ENCODE data around the gene THBS3.

The THBS3 gene

DNA sequence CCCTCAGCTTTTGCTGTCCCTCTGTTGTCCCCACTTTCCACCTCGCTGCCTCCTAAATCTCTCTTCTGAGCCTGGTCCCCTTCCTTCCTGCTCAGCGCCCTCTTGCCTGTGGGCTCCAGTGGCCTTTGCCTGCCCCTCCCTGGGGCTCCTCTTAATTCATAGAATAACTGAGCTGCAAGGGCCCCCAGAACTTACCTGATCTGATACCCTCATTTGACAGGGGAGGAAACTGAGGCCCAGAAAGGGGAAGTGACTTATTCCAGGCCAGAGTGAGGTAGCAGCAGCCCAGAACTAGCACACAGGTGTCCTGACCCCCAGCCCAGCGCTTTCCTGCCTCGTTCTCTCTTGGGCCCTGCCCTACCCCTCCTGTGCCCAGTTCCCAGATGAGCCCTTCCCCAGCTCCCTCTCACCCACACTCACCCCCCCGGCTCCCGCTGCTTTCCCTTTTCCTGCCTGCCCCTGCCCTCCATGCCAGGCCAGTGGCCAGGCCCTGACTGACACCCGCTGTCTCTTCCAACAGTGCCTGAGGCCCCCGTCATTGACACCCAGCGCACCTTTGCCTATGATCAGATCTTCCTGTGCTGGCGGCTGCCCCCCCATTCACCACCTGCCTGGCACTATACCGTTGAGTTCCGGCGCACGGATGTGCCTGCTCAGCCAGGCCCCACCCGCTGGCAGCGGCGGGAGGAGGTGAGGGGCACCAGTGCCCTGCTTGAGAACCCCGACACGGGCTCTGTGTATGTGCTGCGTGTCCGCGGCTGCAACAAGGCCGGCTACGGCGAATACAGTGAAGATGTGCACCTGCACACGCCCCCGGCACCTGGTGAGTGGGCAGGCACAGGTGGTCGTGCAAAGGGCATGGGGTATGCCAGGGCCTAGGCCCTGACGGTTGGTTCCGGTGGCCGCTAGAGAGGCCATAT is 28.3 kb downstream of the THBS3 start:
- H3K27me3 ChIP-seq (ENCODE audit: control insufficient read depth, insufficient read depth, low read length, poor library complexity, severe bottlenecking) = no peaks in the 10 kb centered on the region
- WGBS, 2 experiments = 96 to 97% methylated on average over 31 of the region's 31 CpGs
- H3K4me3 ChIP-seq (ENCODE audit: insufficient read depth, low read depth, low read length) = no peak overlapping the region
- H3K27ac ChIP-seq (ENCODE audit: insufficient read depth, low read depth, low read length, poor library complexity, severe bottlenecking) = no peak overlapping the region
- no peaks in the 10 kb centered on the region for H3K9me3 ChIP-seq (ENCODE audit: control insufficient read depth, low read length)
- peaks cover 22% of the 10 kb centered on the region for H3K36me3 ChIP-seq (ENCODE audit: control insufficient read depth, insufficient read depth, low read length)
- peaks cover 5% of the 10 kb centered on the region for H3K4me1 ChIP-seq (ENCODE audit: control insufficient read depth, insufficient read depth, low read length)

DNA sequence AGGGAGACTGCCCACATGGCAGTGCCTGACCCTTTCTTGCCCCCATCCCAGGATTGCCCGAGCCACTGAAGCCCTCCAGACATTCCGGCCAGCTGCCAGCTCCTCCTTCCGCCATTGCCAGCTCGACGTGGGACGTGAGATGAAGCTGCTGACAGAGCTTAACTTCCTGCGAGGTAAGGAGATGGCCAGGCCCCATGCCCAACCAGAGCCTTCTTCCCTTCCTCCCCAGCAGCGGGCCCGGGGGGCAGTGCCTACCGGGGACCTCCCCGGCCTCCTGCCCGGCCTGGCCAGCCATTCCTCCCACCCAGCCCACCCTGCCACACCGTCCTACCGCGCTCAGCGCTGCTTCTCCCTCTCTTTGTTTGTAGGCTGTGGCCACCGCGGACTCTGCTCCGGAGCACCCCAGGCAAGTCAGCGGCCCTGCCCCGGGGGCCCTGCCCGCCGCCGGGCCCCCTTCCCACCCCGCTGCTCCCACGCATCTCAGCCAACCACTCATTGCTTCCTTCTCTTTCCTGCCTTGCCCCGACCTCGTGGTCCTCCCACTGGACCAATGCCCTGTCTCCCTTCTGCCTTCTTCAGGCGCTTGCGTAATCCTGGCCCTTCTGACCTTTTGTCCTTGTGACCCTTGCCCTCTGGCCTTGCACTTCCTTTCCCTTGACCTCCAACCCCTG is 29.1 kb downstream of the THBS3 start:
- H3K27ac ChIP-seq (ENCODE audit: insufficient read depth, low read depth, low read length, poor library complexity, severe bottlenecking) = no peak overlapping the region
- peaks cover 5% of the 10 kb centered on the region for H3K4me1 ChIP-seq (ENCODE audit: control insufficient read depth, insufficient read depth, low read length)
- no peak overlapping the region for H3K4me3 ChIP-seq (ENCODE audit: insufficient read depth, low read depth, low read length)
- no peaks in the 10 kb centered on the region for H3K27me3 ChIP-seq (ENCODE audit: control insufficient read depth, insufficient read depth, low read length, poor library complexity, severe bottlenecking)
- H3K9me3 ChIP-seq (ENCODE audit: control insufficient read depth, low read length) = no peaks in the 10 kb centered on the region
- 95 to 96% methylated on average over 30 of the region's 30 CpGs for WGBS, 2 experiments
- peaks cover 22% of the 10 kb centered on the region for H3K36me3 ChIP-seq (ENCODE audit: control insufficient read depth, insufficient read depth, low read length)

DNA sequence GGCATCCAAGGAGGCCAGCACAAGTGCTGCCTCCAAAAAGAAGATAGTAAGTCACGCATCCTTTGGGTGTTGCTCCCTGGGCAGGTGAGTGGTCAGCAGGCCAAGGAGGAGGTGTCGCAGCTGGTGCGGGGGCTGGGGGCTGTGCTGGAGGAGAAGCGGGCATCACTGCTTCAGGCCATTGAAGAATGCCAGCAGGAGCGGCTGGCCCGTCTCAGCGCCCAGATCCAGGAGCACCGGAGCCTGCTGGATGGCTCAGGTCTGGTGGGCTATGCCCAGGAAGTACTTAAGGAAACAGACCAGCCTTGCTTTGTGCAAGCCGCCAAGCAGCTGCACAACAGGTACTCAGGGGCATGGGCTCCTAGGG is 29.8 kb downstream of the THBS3 start:
- Histone ChIP-seq H3K9me3 (ENCODE audit: control insufficient read depth, low read length) (no peaks in the 10 kb centered on the region), H3K27ac (ENCODE audit: insufficient read depth, low read depth, low read length, poor library complexity, severe bottlenecking) (no peak overlapping the region), H3K36me3 (ENCODE audit: control insufficient read depth, insufficient read depth, low read length) (peaks cover 22% of the 10 kb centered on the region), H3K4me3 (ENCODE audit: insufficient read depth, low read depth, low read length) (no peak overlapping the region), H3K27me3 (ENCODE audit: control insufficient read depth, insufficient read depth, low read length, poor library complexity, severe bottlenecking) (no peaks in the 10 kb centered on the region), H3K4me1 (ENCODE audit: control insufficient read depth, insufficient read depth, low read length) (peaks cover 5% of the 10 kb centered on the region)
- WGBS, 2 experiments = 90% methylated on average over 9 of the region's 9 CpGs

DNA sequence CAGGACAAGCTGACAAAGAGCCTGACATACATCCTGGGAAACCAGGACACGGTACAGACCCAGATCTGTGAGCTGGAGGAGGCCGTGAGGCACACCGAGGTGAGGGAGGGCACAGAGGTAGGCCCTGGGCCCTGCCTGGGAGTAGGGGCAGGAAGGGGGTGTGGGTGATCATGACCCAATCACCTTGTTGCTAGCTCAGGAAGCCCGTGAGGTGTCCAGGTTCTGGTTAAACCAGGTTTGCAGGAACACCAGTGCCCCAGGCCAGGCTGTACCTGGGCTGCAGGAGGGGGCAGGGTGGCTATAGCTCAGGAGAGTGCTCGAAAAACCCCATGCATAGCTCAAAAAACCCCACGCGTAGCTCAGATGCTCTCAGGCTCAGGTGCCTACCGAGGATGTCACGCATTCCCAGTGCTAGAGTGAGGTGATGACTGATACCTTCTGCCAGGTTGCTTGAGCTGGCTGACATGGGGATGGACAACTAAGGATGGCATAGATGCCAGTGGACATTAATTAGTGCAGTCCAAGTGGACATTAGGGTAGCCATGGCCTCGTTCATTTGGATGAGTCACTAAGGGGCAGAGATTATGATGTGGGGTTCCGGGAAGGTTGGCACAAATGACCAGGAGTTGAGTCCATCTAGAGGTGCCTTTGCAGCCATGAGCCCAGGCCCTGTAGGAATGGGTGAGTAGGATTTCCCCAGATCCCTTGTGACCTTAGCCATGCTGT is 30.3 kb downstream of the THBS3 start:
- H3K4me3 ChIP-seq (ENCODE audit: insufficient read depth, low read depth, low read length) = no peak overlapping the region
- H3K27ac ChIP-seq (ENCODE audit: insufficient read depth, low read depth, low read length, poor library complexity, severe bottlenecking) = no peak overlapping the region
- no peaks in the 10 kb centered on the region for H3K27me3 ChIP-seq (ENCODE audit: control insufficient read depth, insufficient read depth, low read length, poor library complexity, severe bottlenecking)
- H3K9me3 ChIP-seq (ENCODE audit: control insufficient read depth, low read length) = no peaks in the 10 kb centered on the region
- WGBS, 2 experiments = 89 to 94% methylated on average over 11 of the region's 11 CpGs
- H3K4me1 ChIP-seq (ENCODE audit: control insufficient read depth, insufficient read depth, low read length) = peaks cover 5% of the 10 kb centered on the region
- peaks cover 22% of the 10 kb centered on the region for H3K36me3 ChIP-seq (ENCODE audit: control insufficient read depth, insufficient read depth, low read length)

DNA sequence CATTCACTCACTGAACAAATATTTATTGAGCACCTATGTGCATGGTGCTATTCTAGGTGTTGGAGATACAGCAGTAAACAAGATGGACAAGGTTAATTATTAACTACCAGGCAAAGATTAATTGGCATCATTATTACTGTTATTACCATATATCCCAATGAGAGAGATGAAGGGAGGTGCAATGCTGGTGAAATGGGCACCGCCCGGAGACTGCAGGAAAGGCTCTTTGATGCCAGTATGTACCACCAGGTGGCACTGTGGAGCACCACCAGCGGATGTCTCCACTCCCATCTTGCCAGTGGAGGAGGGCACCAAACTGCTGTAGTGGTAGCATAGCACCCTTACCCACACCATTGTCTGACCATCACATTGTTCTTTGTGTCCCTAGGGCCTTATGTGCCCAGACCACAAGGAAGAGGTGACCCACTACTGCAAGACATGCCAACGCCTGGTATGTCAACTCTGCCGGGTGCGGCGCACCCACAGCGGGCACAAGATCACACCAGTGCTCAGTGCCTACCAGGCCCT is 31.1 kb downstream of the THBS3 start:
- no peak overlapping the region for H3K27ac ChIP-seq (ENCODE audit: insufficient read depth, low read depth, low read length, poor library complexity, severe bottlenecking)
- no peaks in the 10 kb centered on the region for H3K27me3 ChIP-seq (ENCODE audit: control insufficient read depth, insufficient read depth, low read length, poor library complexity, severe bottlenecking)
- H3K36me3 ChIP-seq (ENCODE audit: control insufficient read depth, insufficient read depth, low read length) = peaks cover 22% of the 10 kb centered on the region
- 71 to 75% methylated on average over 8 of the region's 8 CpGs for WGBS, 2 experiments
- peaks cover 10% of the 10 kb centered on the region for H3K4me1 ChIP-seq (ENCODE audit: control insufficient read depth, insufficient read depth, low read length)
- H3K4me3 ChIP-seq (ENCODE audit: insufficient read depth, low read depth, low read length) = no peak overlapping the region
- H3K9me3 ChIP-seq (ENCODE audit: control insufficient read depth, low read length) = no peaks in the 10 kb centered on the region

DNA sequence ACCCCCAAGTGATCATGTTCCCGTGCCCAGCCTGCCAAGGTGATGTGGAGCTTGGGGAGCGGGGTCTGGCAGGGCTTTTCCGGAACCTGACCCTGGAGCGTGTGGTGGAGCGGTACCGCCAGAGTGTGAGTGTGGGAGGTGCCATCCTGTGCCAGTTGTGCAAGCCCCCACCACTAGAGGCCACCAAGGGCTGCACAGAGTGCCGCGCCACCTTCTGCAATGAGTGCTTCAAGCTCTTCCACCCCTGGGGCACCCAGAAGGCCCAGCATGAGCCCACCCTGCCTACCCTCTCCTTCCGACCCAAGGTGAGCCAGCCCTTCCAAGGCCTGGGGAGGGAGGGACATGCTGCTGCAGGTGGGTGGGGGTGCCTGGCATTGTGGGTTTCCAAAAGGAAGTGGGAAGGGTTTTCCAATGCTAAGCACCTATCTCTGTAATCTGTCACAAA is 31.7 kb downstream of the THBS3 start:
- H3K27ac ChIP-seq (ENCODE audit: insufficient read depth, low read depth, low read length, poor library complexity, severe bottlenecking) = no peak overlapping the region
- H3K4me1 ChIP-seq (ENCODE audit: control insufficient read depth, insufficient read depth, low read length) = peaks cover 10% of the 10 kb centered on the region
- WGBS, 2 experiments = 91 to 92% methylated on average over 8 to 9 of the region's 9 CpGs
- H3K36me3 ChIP-seq (ENCODE audit: control insufficient read depth, insufficient read depth, low read length) = peaks cover 22% of the 10 kb centered on the region
- H3K4me3 ChIP-seq (ENCODE audit: insufficient read depth, low read depth, low read length) = no peak overlapping the region
- H3K9me3 ChIP-seq (ENCODE audit: control insufficient read depth, low read length) = no peaks in the 10 kb centered on the region
- no peaks in the 10 kb centered on the region for H3K27me3 ChIP-seq (ENCODE audit: control insufficient read depth, insufficient read depth, low read length, poor library complexity, severe bottlenecking)

DNA sequence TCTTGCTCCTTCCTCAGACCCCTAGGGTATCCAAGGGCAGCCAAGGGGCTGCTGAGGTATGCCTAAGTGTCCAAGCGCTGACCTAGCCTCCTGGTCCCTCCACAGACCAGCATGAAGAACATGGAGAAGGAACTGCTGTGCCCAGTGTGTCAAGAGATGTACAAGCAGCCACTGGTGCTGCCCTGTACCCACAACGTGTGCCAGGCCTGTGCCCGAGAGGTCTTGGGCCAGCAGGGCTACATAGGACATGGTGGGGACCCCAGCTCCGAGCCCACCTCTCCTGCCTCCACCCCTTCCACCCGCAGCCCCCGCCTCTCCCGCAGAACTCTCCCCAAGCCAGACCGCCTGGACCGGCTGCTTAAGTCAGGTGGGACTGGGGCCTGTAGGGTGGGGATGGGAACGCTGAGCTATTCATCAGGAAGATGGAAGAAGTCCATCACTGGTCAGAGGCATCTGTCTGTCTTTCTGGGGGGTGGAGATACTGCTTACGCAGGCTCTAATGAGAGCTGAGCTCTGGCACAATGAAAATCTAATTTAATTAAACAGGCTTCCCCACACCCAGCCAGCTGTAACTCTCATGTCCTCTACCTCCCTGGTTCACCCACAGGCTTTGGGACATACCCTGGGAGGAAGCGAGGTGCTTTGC is 32.3 kb downstream of the THBS3 start:
- Histone ChIP-seq H3K9me3 (ENCODE audit: control insufficient read depth, low read length) (no peaks in the 10 kb centered on the region), H3K36me3 (ENCODE audit: control insufficient read depth, insufficient read depth, low read length) (peaks cover 22% of the 10 kb centered on the region), H3K27me3 (ENCODE audit: control insufficient read depth, insufficient read depth, low read length, poor library complexity, severe bottlenecking) (no peaks in the 10 kb centered on the region), H3K27ac (ENCODE audit: insufficient read depth, low read depth, low read length, poor library complexity, severe bottlenecking) (no peak overlapping the region), H3K4me1 (ENCODE audit: control insufficient read depth, insufficient read depth, low read length) (peaks cover 10% of the 10 kb centered on the region), H3K4me3 (ENCODE audit: insufficient read depth, low read depth, low read length) (peak overlapping the region; percentile 86)
- 89 to 91% methylated on average over 12 of the region's 12 CpGs for WGBS, 2 experiments

DNA sequence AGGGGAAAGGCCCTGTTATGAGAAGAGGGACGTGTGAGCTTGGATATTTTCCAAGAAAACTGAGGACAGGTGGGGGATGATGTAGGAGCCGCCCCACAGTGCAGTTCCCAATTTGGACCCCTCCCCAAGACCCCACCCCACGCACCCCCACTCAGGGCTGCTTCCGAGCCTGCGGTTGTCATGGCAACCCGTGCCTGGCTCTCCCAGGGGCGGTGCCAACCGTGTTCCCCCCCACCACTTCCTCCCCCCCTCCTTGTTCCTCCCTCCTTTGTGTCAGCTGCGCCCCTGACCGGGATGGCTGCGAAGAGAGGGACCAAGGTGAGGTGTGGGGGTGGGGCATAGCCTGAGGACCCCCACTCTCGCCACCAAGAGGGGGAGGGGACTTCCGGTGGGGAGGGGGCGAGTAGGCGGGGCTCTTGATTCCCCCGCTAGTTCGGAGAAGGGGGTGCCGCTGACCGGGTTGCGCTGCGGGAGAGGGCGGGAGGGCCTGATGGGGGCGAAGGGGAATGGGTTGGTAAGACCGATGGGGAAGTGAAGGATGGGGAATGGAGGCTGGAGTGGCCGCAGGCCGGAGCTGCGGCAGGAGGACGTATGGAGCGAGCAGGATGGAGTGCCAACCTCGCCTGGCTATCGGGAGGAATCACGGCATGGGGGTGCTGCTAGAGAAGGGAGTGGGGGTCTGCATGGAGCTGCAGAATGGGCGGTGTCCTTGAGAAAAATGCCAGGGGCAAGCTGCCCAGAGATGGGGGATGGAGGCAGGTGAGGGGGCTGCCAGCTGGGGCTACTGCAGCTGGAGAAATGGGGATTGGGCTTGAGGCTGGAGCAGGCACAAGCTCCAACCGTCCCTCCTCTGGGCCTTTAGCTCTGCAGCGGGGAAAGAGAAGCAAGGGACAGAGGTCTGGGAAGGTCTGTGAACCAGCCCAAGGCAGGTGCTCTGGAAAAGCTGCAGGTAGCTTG is 33.1 kb downstream of the THBS3 start:
- H3K27me3 ChIP-seq (ENCODE audit: control insufficient read depth, insufficient read depth, low read length, poor library complexity, severe bottlenecking) = no peaks in the 10 kb centered on the region
- no peak overlapping the region for H3K27ac ChIP-seq (ENCODE audit: insufficient read depth, low read depth, low read length, poor library complexity, severe bottlenecking)
- H3K36me3 ChIP-seq (ENCODE audit: control insufficient read depth, insufficient read depth, low read length) = peaks cover 16% of the 10 kb centered on the region
- H3K4me3 ChIP-seq (ENCODE audit: insufficient read depth, low read depth, low read length) = peak overlapping the region; percentile 86
- WGBS, 2 experiments = 3 to 4% methylated on average over 32 to 33 of the region's 35 CpGs
- no peaks in the 10 kb centered on the region for H3K9me3 ChIP-seq (ENCODE audit: control insufficient read depth, low read length)
- H3K4me1 ChIP-seq (ENCODE audit: control insufficient read depth, insufficient read depth, low read length) = peaks cover 10% of the 10 kb centered on the region
